Lower leg skin (tissue), 4 donors: ENCODE data around the gene ITGB3. TPM values are rescaled to one million over a fixed set of nuclear protein-coding genes. Genes with fewer than 3 reads are reported as not detected.

Experiments
- DNase-seq, 2 donors: peaks; one replicate each; pipeline ENCODE4 v3.0.0-alpha.2; 2019; ENCODE audit warnings: low spot score in 2 of 2
- H3K4me3 ChIP-seq: fragments of 200-600 bp; sonication (generic); 2 replicates; pipeline ENCODE4 v1.5.1; 2017; ENCODE audit warnings: mild to moderate bottlenecking, low read depth; ENCODE audit not compliant: poor library complexity, severe bottlenecking
- POLR2A ChIP-seq, 2 donors: fragments of 450-650 bp; IDR thresholded peaks; one replicate each; pipeline ENCODE4 v1.6.1; 2016 to 2017; ENCODE audit warnings: antibody characterized with exemption in 2 of 2, mild to moderate bottlenecking in 1 of 2, moderate library complexity in 1 of 2
- WGBS, 2 donors: methylation state at CpG; one replicate each; pipeline ENCODE4 v1.1.5; 2018; 5-methylcytosine and 5-hydroxymethylcytosine counted together
- intact Hi-C: fragments of 100-400 bp; cut with DNase I; formaldehyde crosslinking; loops from one replicate; pipeline ENCODE4 v1.15.0; 2023; ENCODE audit warnings: low total_unique reads
- total RNA-seq, 4 donors: library from RNA; depleted of rRNA; stranded (reverse); fragments of >200 nt; gene quantifications; one replicate each; pipeline ENCODE4 v1.1.0, GENCODE V29; 2016
- TF ChIP-seq, protein P1 (sequence below), 3 donors: fragments of 450-650 bp; IDR thresholded peaks; one replicate each; pipeline ENCODE4 v1.5.1; 2016; ENCODE audit warnings: antibody characterized with exemption in 3 of 3, mild to moderate bottlenecking in 3 of 3, moderate library complexity in 2 of 3

Gene ITGB3
- total RNA-seq, 4 donors from 2014 or later = 2.2 to 3.7 (median 3.1) TPM

DNA sequence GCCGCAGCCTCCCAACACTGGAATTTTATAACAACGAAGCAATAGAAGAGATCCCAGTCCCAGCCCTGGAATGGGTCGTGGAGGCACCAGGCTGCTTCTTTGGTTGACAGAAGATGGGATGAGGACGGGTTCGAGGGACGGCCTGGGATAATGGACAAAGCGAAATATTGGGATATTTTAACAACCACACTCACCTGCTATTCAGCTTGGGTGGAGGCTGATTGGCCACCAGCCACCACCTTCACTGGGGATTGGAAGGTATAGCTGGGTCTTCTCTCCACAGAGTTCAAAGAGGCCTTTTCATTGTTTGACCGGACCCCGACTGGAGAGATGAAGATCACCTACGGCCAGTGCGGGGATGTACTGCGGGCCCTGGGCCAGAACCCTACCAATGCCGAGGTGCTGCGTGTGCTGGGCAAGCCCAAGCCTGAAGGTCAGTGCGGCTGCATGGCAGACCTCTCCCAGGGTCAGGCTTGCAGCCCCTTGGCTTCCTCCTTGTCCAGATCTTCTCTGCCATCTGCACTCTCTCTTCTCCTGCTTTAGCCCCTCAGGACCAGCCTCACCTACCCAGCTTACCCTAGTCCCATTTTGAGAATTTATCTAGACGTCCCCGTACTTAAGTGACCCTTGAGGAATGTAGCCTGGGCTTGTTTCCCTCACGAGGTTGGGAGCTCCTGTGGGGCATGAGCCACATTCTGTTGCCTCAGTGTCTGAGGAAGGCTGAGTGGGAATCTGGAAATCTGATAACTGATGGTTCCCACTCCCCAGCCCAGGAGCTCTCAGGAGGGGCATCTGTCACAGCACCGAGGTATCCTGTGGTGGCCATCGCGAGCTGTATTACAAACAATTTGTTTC is 33.8 kb upstream of the ITGB3 start:
- TF ChIP-seq, protein P1, sequence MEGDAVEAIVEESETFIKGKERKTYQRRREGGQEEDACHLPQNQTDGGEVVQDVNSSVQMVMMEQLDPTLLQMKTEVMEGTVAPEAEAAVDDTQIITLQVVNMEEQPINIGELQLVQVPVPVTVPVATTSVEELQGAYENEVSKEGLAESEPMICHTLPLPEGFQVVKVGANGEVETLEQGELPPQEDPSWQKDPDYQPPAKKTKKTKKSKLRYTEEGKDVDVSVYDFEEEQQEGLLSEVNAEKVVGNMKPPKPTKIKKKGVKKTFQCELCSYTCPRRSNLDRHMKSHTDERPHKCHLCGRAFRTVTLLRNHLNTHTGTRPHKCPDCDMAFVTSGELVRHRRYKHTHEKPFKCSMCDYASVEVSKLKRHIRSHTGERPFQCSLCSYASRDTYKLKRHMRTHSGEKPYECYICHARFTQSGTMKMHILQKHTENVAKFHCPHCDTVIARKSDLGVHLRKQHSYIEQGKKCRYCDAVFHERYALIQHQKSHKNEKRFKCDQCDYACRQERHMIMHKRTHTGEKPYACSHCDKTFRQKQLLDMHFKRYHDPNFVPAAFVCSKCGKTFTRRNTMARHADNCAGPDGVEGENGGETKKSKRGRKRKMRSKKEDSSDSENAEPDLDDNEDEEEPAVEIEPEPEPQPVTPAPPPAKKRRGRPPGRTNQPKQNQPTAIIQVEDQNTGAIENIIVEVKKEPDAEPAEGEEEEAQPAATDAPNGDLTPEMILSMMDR (IDR thresholded peaks at IDR 0.05) = no peak
- TF ChIP-seq POLR2A (IDR thresholded peaks at IDR 0.05) = no peak
- 82 to 89% methylated on average over 21 of the region's 21 CpGs for WGBS, 2 donors
- H3K4me3 ChIP-seq = no peak overlapping the region
- intact Hi-C loops = no loop called here
- peak in 1 of 2 donors; percentile 56 for DNase-seq

- TF ChIP-seq POLR2A (IDR thresholded peaks at IDR 0.05) = no peak
- TF ChIP-seq, protein P1 (IDR thresholded peaks at IDR 0.05) = no peak
- 61 to 64% methylated on average over 7 of the region's 7 CpGs for WGBS, 2 donors
- peak in 1 of 2 donors; percentile 77 for DNase-seq
- no peak overlapping the region for H3K4me3 ChIP-seq
- intact Hi-C loops = no loop called here
Observed at GRCh38 chr17:47220531-47220999, 33.1 kb upstream of the ITGB3 start.

DNA sequence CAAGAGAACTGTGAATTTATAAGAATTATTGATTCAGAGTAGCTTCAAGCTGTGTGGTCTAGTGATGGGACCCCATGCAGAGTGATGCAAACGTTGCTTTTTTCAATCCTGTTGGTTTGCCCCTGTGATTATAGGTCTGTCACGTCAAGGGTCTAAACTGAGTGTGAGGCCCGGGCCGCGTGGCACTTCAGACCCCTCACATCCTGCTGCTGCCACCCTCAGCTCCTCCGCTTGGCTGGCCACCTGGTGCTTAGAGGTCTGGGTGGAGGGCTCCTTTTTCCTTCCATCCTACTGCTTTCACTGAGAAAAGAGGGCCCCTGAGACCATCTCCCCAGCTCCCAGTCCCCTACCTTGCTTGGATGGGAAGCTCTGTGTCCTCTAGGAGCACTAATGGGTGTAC is 32.5 kb upstream of the ITGB3 start:
- no peak overlapping the region for H3K4me3 ChIP-seq
- no peak for TF ChIP-seq POLR2A (IDR thresholded peaks at IDR 0.05)
- TF ChIP-seq, protein P1 (IDR thresholded peaks at IDR 0.05) = no peak
- DNase-seq = peak in 1 of 2 donors; percentile 61
- WGBS, 2 donors = 71 to 88% methylated on average over 6 of the region's 6 CpGs
- intact Hi-C loops = no loop called here

GRCh38 chr17:47222047-47222446 is 31.6 kb upstream of the ITGB3 start:
- no peak for TF ChIP-seq POLR2A (IDR thresholded peaks at IDR 0.05)
- TF ChIP-seq, protein P1 (IDR thresholded peaks at IDR 0.05) = no peak
- intact Hi-C loops = no loop called here
- no peak overlapping the region for H3K4me3 ChIP-seq
- WGBS, 2 donors = 98% methylated on average over 4 of the region's 4 CpGs
- peak in 1 of 2 donors; percentile 77 for DNase-seq

DNA sequence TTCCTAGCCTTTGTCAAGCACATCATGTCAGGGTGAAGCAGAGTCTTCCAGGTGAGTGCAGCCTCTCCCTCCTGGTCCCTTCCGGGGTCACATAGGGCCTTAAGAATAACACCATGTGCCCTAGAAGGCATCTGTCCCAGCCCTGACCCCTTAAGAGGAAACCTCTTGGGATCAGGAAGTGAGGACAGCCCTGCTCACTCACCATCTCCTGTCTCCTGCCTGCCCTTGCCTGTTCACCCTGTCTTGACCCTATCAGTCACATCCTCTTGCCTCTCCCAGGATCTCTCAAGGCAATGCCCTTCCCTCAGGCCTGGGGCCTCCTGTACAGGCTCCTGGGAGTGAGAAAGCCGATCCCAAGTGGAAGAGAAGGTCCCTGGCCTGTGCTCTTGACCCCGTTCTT is 30.6 kb upstream of the ITGB3 start:
- TF ChIP-seq POLR2A (IDR thresholded peaks at IDR 0.05) = no peak
- TF ChIP-seq, protein P1 (IDR thresholded peaks at IDR 0.05) = no peak
- WGBS, 2 donors = 85 to 94% methylated on average over 3 of the region's 3 CpGs
- DNase-seq = peak in 1 of 2 donors; percentile 62
- intact Hi-C loops = no loop called here
- H3K4me3 ChIP-seq = no peak overlapping the region
